GM21529 (cell line): ENCODE data around the gene SDCCAG8.

Experiments used
- ATAC-seq: cut with Tn5 transposase; IDR thresholded peaks from one replicate; pipeline ENCODE4 v1.9.1; 2021; ENCODE audit not compliant: unreplicated experiment

Gene SDCCAG8

DNA sequence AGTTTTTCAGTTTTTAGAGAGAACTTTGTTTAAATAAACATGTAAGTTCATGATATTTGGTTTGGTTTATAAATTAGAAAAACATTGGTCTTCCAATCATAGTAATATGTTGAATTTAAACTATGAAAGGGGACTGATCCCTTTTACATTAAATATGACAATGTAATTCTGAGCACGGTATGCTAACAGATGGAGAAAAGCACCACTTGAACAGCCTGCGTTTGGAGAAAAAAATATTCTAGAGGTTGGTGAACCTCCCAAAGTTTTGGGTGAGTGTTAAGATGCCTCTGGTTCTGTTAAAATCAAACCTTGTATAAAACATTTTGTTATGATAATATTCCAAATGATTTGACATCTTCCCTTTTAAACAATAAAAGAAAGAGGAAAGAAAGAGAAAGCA is 123.9 kb downstream of the SDCCAG8 start:
- no peak for ATAC-seq

DNA sequence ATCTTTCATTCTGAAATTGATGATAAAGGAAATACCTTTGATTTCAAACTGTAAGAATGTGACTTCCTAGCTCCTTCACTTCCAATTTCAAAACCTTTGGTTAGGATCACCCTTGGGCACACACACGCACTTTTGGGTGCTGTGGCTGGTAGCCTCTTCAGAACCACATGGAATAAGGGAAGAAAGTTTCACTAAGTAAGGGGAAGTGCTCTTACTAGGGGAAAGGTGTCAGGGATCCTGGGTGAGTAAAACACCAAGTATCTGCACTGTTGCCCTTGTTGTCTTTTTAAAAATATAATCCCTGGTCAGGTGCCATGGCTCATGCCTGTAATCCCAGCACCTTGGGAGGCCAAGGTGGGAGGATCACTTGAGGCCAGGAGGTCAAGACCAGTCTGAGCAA is 132.4 kb downstream of the SDCCAG8 start:
- ATAC-seq: no peak

DNA sequence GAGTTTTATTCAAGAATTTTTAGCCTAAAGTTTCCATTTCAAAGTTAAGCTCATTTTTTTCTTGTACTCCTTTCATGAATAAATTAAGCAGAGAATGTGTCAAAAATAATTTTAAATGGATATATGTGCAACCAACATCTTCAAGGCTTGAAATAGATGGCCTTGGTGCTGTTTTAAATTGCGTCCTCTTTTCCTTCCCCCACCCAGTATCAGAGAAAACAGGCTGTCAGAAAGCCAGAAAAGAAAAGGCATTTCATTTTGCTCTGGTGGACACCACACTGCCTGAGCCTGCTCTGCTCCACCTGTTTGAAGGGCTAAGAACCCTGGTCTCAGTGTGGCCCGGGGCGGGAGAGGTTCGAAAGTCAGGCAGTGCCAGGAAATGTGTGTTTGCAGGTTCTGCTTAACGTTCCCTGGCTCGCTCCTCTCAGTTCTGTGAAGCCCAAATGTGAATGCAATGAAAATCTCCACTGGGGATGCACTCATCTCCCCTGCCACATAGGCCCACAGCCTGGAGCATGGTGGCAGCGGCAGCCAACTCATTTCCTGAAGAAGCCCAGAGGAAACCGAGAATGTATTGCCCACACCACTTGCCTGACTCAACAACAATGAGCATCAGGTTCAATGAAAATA is 134.4 kb downstream of the SDCCAG8 start:
- ATAC-seq: no peak

GRCh38 chr1:243391355-243391754 is 135.5 kb downstream of the SDCCAG8 start:
- ATAC-seq: no peak

DNA sequence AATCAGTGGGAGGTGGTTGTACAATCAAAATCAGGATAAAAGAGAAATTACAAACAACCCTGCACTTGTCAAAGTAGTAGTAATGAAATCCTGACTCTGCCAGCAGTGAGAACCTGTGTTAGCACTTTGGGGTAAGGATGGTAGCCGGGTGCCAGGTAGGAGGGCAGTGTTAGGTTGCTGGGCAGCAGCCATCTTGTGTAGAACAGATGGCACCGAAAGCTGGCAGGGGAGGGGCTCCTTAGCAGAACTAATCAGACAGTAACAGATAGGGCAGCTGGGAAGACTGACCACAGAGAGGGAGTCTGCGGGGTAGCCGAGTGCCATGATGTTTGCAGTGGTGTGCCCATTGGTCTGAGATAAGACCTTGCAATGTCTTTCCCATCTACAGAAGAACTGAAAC is 137.3 kb downstream of the SDCCAG8 start:
- no peak for ATAC-seq

GRCh38 chr1:243394066-243394465 is 138.2 kb downstream of the SDCCAG8 start:
- no peak for ATAC-seq

DNA sequence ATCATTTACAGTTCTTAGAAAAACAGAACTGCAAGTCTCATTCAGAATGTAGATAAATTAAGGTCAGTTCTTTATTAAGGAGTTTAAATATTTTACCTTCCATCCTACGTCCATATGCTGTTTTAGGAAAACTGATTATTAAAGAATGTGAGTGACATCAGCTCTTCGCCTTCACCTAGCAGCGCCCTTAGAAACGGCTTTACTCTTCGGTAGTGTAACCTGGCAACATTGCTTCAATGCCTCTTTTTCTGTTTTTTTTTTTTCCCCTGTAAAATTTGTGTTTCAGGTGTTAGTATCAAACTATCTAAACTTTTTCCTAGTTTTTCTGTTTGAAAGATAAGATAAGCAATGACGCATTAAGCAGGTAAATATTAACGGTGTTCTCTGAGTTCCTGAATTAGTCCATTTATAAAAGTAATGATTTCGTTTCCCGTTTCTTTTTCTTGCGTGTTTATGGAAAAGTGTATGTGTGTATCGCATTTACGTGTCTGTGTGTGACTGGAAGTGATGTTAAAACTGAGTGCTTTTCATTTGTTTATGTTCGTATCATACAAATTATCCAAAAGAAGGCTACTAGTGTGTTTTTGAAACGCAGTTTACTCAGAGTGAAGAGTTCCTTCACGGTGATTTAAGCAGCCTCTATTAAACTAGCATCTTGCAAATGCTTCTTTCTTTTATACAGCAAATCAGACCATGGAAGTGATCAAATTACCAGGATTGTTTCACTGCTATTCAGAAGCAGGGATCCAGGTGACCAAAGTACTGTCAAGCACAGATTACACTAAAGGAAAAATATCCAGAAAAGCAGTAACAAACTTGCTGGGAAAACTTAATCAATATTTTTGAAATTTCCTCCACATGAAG is 139.0 kb downstream of the SDCCAG8 start:
- no peak for ATAC-seq

DNA sequence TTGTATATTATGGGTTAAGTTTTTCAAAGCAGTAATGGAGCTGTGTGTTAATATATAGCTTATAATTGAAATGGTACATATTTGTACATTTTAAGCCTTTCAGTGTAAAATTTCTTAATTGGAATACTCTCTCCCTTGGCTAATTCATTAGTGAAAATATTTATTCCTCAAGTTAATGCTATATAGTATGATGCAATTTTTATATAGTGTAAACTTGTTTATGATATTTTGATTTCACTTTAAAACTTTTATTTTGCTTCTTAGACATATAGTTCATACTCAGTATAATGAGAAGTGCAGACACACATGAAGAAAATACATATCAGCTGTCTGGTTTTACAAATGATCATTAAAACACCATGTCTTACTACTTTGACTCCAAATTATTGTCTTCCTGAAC is 140.6 kb downstream of the SDCCAG8 start:
- ATAC-seq: no peak

GRCh38 chr1:243396876-243397275 is 141.0 kb downstream of the SDCCAG8 start:
- ATAC-seq: no peak

DNA sequence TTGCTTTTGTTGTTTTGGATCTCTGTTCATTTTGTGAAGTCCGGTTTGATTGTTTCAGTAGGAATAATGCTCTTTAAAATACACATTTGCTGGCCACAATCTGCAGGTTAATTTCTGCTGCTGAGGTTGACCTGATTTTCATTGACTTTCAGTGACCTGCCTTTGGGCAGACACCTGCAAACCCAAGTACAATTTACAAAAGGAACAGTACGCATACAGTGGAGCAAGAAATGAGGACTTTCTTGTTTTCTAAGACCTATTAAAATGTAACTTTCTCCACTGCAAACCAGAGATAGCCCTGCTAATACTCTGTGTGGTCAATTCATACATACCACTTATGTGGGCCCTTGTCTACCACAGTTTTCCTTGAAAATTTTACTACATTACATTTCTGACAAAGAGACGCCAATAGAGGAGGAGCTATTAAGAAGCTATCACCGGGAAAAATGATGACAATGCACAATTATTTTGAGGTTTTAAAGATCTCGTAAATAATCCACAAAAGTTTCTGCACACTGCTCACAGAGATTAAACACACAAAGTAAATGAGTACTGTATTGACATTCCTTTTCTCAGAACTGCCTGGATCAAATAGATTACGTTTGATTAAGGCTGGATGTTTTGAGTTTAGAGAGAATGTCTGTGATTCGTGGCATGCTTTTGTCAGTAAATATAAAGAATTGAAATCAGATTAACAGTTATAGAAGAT is 141.9 kb downstream of the SDCCAG8 start:
- ATAC-seq: no peak

DNA sequence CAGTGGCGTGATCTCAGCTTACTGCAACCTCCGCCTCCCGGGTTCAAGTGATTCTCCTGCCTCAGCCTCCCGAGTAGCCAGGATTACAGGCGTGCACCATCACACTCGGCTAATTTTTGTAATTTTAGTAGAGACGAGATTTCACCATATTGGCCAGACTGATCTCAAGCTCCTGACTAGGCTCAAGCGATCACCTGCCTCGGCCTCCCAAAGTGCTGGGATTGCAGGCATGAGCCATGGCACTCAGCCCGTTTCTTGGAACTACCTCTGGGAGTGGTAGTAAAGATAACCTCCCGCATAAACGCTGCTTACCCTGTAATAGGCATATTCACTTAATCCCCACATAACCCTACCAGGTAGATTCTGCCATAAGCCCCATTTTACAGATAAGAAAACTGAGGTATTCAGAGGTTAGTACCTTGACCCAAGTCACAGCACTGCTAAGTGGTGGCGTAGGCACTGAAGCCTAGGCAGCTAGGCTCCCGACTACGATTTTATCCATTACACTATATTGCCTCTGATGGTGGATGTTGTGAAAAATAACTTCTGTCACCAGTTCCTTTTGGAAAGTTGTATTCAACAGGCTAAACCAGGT is 143.8 kb downstream of the SDCCAG8 start:
- no peak for ATAC-seq

- ATAC-seq: no peak
Observed at GRCh38 chr1:243402868-243403267, 147.0 kb downstream of the SDCCAG8 start.

GRCh38 chr1:243406424-243406823 is 150.6 kb downstream of the SDCCAG8 start:
- ATAC-seq: no peak

DNA sequence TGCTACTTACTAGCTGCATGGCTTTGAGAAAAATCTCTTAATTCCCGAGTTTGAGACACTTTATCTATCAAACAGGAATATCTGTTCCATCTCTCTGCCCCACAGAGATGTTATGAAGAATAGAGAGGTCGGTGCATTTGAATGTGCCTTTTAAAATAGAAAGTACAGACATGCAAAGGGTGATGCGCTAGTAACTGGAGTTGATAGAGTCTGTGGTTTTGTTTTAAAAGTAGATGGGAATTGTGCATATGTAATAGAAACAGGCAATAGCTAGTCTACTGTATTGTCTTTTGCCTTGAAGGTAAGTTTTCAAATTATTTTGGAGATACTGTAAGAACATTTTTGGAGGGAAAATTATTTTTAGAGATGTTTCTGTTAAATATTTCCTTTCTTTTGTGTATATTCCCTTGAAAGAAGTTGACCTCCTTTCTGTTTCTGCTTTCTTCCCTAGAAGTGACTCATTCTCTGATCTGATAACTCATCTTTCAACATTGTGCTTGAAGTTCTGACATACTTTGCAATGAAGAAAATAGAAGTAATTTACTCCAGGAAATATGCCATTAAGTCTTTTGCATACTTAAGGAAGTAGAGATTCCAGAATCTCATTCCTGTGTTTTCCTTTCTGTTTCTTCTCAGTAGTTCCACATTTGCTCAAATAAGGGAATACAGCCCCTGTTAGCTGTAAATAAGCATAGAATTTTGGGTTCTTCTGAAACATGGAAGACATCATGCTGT is 151.6 kb downstream of the SDCCAG8 start:
- ATAC-seq: peak; percentile 47

DNA sequence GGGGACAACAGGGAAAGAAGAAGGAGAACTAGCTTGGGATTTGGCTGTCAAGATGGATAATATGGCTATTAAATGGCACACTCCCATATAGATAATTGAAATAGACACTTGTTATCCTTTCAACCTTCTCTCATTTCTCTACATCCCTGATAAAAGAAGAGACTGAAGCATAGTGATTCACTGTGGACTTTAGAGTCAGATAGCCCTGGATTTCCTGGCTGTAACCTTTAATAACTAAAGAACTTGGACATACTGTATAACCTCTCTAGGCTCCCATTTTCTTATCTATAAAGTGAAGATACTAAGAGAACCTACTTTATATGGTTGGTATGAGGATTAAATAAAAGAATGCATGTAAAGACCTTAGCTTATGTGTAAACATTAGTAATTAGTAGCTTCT is 152.6 kb downstream of the SDCCAG8 start:
- no peak for ATAC-seq

GRCh38 chr1:243409284-243409683 is 153.4 kb downstream of the SDCCAG8 start:
- no peak for ATAC-seq

GRCh38 chr1:243411472-243411871 is 155.6 kb downstream of the SDCCAG8 start:
- ATAC-seq: no peak

GRCh38 chr1:243413431-243414151 is 157.8 kb downstream of the SDCCAG8 start:
- no peak for ATAC-seq

GRCh38 chr1:243414152-243414494 is 158.3 kb downstream of the SDCCAG8 start:
- ATAC-seq: no peak

DNA sequence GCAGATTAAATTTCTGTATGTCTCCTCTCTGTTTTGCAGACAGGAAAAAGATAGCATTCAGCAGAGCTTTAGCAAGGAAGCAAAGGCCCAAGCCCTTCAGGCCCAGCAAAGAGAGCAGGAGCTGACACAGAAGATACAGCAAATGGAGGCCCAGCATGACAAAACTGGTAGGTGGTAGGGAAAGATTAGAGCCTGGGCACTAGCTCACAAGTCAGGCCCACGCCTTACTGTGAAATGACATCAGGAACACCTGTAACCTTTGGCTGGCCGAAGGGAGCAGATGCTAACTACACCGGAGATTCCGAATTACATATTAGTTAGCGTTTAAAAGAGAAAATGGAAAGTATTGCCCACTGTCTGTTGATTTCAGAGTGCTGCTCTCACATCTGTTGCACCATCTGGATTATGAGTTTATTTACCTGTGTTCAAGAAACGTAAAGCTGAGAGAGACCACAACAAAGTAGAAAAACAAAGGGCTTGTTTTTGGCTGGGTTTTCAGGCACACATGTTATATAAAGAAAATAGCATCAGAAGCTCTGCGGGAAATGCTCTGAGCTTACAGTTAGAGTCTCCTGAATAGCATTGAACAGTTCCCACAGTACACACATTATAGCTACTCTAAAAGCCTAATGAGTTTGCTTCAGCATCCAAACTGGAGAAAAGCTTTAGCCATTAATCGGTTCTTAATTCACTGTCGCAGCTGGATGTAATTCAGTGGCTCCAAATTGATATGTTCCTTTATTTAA is 160.0 kb downstream of the SDCCAG8 start:
- ATAC-seq: no peak
